C4-2B (cell line): ENCODE data around the gene SMG9.

Experiments
- ZFX ChIP-seq: fragments of 450-650 bp; IDR thresholded peaks from 2 replicates; pipeline ENCODE4 v1.6.1; 2017
- TF ChIP-seq, protein P1 (sequence below): fragments of 450-650 bp; conservative IDR thresholded peaks from 2 replicates; pipeline ENCODE4 v1.5.1; 2017; ENCODE audit warnings: mild to moderate bottlenecking

DNA sequence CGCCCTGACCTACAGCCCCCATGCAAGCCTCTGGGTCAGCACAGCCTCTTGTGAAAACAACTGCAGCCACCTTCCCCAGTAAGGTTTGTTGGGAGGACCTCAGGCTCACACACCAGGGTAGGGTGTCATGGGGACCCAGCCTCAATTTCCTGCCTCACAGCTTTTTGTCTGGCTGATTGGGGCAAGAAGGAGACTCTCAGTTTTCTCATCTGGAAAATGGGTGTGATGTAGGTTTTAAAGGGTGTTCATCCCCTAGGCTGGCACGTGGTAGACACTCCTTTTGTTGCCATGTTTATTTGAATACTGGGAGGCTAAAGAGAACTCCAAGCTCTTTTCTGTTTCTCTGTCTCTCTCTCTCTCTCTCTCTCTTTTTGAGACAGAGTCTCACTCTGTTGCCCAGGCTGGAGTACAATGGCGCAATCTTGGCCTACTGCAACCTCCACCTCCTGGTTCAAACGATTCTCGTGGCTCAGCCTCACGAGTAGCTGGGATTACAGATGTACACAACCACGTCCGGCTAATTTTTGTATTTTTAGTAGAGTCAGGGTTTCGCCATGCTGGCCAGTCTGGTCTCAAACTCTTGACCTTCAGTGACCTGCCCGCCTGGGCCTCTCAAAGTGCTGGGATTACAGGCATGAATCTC, 66.6 kb downstream of the SMG9 start:
- TF ChIP-seq, protein P1, sequence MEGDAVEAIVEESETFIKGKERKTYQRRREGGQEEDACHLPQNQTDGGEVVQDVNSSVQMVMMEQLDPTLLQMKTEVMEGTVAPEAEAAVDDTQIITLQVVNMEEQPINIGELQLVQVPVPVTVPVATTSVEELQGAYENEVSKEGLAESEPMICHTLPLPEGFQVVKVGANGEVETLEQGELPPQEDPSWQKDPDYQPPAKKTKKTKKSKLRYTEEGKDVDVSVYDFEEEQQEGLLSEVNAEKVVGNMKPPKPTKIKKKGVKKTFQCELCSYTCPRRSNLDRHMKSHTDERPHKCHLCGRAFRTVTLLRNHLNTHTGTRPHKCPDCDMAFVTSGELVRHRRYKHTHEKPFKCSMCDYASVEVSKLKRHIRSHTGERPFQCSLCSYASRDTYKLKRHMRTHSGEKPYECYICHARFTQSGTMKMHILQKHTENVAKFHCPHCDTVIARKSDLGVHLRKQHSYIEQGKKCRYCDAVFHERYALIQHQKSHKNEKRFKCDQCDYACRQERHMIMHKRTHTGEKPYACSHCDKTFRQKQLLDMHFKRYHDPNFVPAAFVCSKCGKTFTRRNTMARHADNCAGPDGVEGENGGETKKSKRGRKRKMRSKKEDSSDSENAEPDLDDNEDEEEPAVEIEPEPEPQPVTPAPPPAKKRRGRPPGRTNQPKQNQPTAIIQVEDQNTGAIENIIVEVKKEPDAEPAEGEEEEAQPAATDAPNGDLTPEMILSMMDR: no peak
- TF ChIP-seq ZFX: no peak
